GM13977 (cell line): Measurements from ENCODE around the gene DEPP1.

Experiments used
- DNase-seq: peaks from one replicate; pipeline ENCODE4 v3.0.0; 2012; ENCODE audit warnings: low spot score
- CTCF ChIP-seq: IDR thresholded peaks from 2 replicates; pipeline ENCODE4 v1.5.1; 2012; ENCODE audit warnings: mild to moderate bottlenecking, control low read depth; ENCODE audit not compliant: insufficient read depth; ENCODE audit errors: extremely low read depth, missing control alignments
- in situ Hi-C: fragments of 300-500 bp; cut with MboI; formaldehyde crosslinking; loops from one replicate; pipeline ENCODE4 v1.12.0; 2022; ENCODE audit warnings: low sequenced_read_pairs, low pct_unique_long_range_greater_than_20kb, mixed read lengths, inconsistent platforms; ENCODE audit not compliant: unreplicated experiment

DEPP1 gene

DNA sequence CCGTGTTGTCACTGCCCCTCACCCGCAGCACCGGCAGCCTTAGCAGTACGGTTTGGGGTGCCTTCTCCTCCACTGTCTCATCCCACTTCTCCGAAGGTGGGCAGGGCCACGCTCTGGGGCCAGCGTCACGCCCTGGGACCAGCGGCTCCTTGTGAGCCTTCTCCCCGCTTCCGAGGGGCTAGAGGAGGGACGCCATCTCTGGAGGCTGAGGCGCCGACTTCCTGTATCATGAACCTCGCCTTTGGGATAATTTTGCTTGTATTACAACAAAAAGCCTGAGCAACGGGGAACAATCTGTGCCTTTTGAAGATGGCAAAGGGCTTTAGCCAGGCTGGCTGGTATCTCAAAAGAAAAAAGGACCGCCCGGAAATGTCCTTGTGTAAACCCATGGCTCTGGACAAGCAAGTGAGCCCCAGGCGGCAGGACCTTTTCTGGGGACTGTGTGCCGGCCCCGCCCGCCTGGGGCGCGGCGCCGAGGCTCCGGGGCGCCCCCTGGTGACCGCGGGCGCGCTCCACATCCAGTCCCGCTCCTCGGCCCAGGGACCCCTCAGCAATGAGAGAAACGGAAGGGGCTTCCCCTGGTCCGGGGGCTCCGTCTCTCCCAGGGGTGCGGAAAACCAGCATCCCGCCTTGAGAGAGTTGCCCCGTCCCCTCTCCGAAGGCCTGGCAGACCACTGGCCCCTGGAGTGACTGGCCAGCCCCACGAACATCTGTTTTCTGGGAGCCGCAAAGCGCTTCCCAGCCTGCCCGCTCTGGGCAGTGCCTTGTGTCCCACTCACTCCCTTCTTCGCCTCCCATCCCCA lies 3.8 kb downstream of the DEPP1 start:
- DNase-seq = peak; percentile 86
- in situ Hi-C loops = no loop called here
- TF ChIP-seq CTCF = peak; percentile 95

DNA sequence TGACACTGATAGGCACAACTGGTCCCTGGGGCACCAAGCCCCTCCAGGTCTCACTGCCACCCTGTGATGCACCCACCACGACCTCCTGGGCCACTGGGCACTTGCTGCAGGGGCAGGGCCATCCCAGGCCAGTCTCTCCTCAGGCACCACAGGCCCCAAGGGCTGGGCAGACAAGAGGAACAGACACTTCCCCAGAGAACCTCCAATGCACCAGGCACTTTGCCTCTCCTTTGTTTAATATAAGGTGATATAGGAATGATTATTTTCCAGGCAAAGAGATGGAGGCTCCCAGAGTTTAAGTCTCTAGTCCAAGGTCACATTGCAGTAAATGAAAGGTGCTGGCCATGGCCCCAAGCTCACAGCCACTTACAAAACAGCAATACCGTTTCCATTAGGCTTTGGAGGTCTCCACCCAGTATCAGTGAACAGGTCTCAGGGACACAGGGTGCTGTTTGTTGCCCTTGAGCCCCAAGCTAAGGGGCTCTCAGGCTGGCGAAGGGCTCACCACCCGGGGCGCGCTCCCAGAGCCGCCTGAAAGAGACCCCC lies 4.5 kb downstream of the DEPP1 start:
- in situ Hi-C loops = no loop called here
- no peak for TF ChIP-seq CTCF
- no peak for DNase-seq

DNA sequence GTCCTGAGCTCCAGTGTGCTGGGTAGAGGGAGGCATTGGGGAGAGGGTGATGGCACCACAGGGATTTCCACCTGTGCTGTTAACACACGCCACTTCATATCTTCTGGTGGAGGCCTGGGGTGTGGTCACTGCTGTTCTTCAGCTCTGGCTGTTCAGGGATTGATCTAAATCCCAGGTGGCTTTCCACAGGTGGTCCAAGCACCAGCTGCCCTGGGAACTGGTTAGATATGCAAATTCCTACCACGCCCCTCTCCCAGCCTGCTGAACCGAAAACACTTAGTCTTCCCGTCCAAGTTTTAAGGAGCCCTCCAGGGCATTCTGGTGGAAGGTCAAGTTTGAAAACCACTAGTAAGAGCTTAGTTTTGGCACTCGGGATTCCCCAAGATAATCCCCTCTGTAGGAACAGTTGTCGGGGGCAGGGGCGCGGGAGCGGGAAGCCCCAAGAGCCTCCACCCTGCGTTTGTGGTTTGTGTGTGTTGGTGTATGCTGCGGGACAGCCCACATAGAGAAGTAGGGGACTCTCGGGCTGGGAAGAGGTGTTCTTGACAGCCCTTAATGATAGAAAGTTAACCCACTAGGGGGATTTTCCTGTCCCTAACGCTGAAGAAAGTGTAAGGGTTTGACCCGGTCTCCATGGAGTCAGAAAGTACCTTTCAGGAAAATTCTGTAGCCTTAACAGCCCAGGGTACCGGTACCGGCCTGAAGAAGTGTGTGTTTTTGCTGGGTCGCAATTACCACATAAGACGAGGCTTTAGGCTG lies 5.1 kb downstream of the DEPP1 start:
- TF ChIP-seq CTCF = no peak
- in situ Hi-C loops = no loop called here
- DNase-seq = peak; percentile 45

DNA sequence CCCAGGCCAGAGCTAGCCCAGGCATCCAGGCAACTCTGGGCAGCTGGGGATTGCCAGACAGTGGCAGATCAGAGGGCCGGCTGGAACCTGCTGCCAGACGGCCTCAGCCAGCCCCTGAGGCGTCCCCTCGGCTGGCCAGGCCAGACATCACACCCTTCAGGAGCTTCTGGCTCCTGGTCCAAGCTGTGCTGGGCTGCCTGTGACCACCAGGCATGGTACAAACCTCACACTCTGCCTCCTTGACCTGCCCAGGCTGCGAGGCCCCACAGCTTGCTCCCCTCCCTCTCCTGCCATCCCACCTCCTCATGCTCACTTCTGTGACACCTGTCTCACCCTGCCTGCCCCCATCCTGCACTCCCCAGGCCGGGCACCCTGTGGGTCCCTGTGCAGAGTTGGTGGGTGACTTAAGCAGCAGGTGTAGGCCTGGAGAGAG lies 5.7 kb downstream of the DEPP1 start:
- DNase-seq = no peak
- in situ Hi-C loops = no loop called here
- TF ChIP-seq CTCF = no peak

GRCh38 chr10:44971935-44972757 lies 6.5 kb downstream of the DEPP1 start:
- in situ Hi-C loops = no loop called here
- no peak for TF ChIP-seq CTCF
- DNase-seq = no peak

DNA sequence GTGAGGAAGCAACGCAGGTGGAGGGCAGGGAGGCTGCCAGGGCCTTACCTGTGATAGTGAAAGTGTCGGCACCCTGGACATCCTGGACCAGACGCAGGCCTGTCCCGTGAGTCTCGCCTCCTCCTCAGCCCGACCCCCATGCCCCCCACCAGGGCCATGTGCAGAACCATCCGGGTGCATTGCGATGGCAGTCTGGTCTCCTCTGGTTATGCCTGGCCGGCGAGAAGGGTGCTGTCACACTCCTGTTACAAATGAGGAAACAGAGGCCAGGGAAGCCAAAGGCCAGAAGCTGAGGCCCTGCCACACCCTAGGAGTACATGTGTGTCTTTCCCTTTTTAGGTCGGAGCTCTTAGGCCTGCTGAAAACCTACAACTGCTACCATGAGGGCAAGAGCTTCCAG lies 7.2 kb downstream of the DEPP1 start:
- no peak for DNase-seq
- TF ChIP-seq CTCF = no peak
- in situ Hi-C loops = no loop called here
